Measurements from ENCODE around the gene GRID2IP.

GRCh38 chr7:6489612-6490011, 61.6 kb downstream of the GRID2IP start:
- TF ChIP-seq, protein P1, sequence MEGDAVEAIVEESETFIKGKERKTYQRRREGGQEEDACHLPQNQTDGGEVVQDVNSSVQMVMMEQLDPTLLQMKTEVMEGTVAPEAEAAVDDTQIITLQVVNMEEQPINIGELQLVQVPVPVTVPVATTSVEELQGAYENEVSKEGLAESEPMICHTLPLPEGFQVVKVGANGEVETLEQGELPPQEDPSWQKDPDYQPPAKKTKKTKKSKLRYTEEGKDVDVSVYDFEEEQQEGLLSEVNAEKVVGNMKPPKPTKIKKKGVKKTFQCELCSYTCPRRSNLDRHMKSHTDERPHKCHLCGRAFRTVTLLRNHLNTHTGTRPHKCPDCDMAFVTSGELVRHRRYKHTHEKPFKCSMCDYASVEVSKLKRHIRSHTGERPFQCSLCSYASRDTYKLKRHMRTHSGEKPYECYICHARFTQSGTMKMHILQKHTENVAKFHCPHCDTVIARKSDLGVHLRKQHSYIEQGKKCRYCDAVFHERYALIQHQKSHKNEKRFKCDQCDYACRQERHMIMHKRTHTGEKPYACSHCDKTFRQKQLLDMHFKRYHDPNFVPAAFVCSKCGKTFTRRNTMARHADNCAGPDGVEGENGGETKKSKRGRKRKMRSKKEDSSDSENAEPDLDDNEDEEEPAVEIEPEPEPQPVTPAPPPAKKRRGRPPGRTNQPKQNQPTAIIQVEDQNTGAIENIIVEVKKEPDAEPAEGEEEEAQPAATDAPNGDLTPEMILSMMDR (IDR thresholded peaks at IDR 0.05), result no peak
- TF ChIP-seq POLR2AphosphoS5 (IDR thresholded peaks at IDR 0.05), result no peak
- no peak for TF ChIP-seq EP300 (IDR thresholded peaks at IDR 0.05)
- TF ChIP-seq POLR2A (IDR thresholded peaks at IDR 0.05), result no peak

Measured in sigmoid colon (tissue), 4 donors.